IPS-NIHi7 (cell line): ENCODE measurements around the gene KEL.
"Not testable (repeated sequence)": the region's sequence is repeated elsewhere in the genome, so short reads cannot be mapped to it uniquely, and the experiment has no call there.

Source experiments
- DNase-seq: peaks from one replicate; pipeline ENCODE4 v3.0.0; 2012; ENCODE audit warnings: mixed read lengths; ENCODE audit errors: extremely low spot score

Gene KEL, protein sequence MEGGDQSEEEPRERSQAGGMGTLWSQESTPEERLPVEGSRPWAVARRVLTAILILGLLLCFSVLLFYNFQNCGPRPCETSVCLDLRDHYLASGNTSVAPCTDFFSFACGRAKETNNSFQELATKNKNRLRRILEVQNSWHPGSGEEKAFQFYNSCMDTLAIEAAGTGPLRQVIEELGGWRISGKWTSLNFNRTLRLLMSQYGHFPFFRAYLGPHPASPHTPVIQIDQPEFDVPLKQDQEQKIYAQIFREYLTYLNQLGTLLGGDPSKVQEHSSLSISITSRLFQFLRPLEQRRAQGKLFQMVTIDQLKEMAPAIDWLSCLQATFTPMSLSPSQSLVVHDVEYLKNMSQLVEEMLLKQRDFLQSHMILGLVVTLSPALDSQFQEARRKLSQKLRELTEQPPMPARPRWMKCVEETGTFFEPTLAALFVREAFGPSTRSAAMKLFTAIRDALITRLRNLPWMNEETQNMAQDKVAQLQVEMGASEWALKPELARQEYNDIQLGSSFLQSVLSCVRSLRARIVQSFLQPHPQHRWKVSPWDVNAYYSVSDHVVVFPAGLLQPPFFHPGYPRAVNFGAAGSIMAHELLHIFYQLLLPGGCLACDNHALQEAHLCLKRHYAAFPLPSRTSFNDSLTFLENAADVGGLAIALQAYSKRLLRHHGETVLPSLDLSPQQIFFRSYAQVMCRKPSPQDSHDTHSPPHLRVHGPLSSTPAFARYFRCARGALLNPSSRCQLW

DNA sequence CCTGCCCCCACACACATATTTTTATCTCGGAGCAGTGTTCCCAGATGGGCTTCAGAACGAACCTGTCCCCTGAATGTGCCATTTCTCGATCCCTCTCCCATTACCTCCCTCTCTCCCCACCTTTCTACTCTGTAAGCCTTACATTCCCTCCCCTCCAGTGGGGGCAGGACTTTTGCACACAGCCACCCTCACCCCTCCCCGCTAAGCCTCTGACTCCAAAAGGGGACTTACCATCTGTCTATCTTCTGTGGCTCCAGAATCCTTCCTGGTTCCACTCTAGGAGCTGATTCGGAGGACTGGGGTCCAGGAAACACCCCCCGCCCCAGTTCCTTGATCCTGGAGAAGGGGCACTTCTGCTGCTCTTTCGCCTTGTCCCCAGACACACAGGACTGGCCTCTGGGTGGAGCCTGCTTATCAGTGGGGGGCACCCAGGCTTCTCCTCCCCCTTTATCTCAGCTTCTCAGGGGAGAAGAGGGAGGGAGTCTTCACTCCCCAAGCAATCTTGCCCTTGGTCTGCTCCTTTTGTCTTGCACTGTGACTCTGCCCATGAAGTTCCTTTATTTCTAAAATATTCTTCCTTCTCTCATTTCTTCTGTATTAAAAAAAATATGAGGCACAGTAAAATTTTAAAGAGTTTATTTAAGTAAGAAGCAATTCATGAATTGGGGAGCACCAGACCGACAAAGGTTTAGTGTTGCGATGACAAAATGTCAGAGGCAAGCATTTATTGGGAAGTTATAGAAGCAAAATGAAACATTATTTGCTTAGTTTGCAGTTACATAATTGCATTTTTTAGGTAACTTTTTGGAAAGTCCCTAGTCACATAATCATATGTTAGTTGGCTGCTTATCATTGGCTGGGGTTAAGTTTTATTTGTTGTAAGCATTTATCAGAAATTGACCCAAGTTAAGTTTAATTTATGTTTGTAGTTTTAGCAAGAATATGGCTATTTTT, at the start of gene KEL:
Gene KEL, minus strand, starts transcription at position 391 of the 954 bp plus-strand sequence. Its CDS starts 157 bp downstream, at position 234.
- DNase-seq, result no peak

DNA sequence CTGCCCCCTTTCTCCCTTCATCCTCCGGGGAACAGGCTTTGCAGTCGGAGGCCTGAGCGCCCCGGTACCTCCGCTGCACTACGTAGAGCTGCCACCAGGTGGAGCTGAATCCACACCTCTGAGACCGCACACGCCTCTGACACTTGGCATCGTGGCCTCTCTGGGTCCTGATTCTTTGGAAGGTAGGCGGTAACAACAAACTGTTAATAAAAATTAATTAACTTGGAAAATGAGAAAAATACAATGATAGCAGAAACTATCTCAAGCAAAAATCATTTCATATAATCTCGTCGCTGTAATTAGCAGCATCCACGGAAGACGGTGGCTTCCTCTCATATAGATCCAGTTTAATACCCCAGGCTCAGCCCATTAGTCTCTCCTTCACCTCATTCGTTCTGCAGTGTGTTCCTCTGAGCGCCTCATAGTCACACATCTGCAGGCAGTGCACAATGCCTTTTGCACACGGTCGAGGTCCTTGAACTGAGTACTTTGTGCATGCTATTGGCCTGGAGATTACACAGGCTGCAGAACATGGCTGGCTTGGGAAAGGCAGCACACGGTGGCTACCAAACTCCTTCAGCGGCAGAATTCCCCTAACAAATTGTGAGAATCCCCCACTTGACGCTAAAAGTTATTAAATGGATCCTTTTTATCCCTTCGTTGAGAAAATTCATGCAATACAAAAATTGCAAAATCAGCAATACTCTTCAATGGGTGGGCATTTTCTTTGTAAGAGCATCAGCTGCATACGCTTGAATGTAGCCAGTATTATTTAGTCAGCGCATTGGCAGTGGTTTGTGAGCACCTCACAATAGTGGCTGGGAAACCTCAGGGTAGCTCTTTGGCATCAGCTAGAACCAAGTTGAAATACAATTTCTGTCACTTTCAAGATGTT, 46.1 kb upstream of the KEL start:
- DNase-seq, result peak; percentile 87

DNA sequence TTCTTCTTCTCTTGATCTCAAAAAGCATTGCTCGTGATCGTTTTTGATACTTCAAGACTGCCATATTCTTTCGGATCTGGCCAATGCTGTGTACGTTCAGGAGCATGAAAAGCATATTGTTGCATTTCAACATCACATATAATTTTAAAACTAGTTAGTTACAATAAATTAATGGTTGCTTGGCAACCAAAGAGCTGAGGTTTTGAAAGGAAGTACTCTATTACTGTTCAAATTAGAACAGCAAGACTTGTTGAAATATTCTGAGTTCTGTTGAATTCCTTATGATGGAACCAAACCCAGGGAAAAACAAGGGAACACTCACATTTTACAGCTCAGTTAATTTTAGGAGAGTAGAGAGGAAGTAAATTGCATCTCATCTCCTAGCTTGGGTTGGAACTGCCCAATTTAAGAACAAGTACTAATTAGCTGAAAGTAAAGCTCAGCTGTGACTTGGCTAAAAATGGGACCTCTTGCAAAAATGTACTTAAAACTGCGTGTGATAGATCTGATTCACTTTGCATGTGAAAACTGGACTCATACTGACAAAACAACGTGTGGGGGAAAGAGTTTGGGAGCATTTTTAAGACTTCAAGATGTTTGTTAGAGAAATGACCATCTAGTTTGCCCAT, 43.6 kb upstream of the KEL start:
- no peak for DNase-seq

DNA sequence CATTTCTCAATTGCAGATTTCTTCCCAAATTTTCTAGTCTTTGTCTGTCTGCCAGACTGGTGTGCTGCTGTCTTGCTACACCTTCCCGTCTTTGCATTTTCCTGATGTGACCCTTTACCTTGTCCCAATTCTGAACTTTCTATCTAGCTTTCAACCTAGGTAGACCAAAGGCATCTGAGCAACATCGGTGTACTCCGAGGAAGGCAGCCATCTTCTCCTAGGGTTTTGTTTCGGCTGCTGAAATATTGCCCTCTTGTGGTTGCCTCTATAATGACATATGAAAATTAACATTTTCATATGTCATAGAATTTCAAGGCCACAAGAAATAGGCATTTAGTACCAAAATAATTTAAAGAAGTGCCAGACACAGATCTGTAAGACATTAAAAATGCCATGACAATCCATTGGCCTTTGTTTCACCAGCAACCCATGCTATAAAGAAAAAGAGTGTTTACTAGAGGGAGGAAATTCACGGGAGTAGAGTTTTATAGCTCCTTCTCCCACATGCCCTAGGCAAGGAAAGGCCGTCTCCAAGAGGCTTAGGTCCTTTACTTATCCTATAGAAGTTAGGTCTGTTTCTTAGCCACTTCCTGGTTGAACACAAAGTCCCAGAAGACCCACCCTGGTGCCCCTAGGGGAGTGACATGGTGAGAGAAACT, 41.4 kb upstream of the KEL start:
- DNase-seq, result peak; percentile 65

DNA sequence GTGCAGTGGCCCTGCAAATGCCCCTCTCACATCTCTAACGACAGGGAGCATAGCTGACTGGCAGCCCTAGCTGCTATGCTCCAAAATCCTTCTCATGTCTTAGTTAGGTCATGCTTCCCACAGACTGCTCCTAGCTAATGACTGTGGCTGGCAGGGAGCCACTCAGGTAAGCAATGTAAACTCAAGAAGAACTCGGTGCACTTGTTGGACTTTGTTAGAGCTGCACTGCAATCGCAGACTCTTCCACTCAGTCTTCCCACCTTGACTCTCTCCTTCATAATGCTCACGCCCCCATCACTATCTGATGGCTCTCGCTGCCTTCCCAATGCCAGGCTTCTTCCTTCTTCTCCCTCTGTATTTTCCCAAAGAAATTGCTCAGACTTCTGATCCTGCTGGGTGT, 40.7 kb upstream of the KEL start:
- DNase-seq, result no peak

DNA sequence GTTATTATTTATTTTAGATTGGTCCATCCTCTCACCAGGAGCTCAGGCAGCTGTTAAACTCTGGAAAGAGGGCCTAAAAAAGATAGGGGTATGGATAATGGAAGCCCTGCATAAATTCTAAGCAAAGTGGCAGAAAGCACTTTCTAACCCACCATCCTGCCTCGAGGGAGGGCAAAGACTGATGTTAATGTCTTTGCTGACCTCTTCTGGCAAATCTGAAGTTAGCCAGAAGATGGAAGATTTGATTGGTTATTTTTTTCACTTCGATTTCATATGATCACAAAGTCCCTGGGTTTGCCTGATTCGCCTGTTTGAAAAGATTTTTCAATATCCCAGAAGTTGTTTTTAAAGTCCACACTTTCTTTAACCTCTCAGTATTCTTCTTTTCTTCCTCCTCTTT, 39.9 kb upstream of the KEL start:
- peak; percentile 55 for DNase-seq

DNA sequence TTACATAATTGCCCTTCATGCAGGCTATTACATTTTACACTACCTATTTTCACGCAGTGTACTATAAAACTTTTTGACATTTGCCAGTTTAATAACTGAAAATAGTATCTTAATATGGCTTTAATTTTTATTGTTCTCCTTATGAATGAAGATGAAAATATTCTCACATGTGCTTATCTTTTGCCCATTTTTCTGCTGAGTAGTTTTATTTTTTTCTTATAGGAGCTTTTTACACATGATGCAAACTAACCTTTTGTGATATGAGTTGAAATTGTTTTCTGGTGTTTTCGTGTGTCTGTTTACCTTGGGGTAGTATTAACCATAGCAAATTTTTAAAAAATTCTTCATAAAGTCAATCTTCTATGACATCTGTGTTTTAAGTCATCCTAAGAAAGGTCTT, 38.5 kb upstream of the KEL start:
- DNase-seq, result no peak

DNA sequence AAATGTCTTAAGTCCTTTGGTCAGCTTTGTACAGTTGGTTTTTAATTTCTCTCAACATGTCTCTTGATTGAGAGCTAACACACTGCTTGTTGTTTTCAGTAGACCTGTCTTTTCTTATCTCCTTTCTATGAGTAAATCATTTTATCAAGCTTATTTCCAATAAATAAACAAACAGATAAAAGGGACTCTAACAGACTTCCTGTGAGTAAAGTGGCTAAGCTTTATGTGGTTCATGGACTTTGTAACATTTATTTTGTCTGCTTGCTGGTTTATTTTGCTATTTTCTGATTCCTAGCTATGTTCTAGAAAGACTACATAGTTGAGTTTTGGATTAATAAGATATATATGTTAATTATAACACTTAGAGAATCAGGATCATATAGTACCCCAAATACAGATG, 37.6 kb upstream of the KEL start:
- no peak for DNase-seq

DNA sequence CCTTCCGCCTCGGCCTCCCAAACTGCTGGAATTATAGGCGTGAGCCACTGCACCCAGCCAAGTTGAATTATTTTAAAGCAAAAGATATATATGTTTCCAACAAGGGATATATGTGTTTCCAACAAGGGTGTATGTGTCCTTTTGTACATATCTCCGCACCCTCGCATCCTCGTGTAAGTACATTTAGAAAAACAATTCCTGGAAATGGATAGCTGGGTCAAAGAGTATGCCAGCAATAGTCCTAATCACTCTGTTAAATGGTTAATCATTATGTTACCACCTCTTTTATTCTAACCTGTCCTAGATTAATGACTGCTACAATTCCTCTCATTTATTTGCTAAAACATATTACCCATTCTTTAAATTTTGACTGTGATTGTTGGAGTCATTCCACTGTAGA, 36.8 kb upstream of the KEL start:
- DNase-seq, result no peak

DNA sequence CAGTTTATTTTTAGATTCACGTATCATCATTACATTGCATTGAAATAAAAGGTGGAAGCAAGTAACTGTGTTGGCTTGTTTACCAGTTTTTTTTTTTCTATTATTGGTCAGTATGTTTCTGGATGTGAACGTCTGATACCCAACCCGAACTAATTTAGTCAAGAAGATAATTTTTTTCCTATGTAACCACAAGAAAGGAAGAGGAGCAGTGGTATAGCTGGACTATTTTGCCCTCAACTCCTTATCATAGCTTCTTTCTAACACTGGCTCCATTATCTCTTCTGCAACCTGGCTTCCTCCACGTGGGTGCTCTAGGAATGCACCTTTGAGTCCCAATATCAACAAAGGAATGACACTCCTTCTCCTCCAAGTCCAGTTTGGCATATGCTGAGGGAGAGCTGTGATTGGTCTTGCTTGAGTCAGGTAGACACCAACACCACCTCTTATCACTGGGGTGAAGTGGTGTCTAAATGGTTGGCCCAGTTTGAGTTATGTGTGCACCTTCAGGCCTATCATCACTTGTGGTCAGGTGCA, 35.4 kb upstream of the KEL start:
- no peak for DNase-seq

DNA sequence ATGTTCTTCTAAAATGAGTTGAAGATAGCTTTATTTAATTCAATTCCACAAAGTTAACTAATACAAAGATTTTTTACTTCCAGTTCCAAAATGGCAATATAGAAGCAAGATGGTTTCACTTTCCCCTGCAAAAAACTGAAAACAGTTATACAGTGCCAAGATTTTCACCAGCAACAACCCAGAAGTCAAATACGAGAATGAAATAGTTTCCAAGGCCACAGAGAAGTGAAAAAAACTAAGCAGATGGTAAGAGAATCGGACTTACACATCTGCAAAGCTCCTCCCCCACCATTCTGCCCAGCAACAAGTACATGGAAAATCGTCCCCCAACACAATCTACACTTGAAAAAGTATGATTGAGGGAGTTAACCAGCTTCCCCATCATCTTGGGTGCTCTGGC, 30.3 kb upstream of the KEL start:
- DNase-seq, result no peak

DNA sequence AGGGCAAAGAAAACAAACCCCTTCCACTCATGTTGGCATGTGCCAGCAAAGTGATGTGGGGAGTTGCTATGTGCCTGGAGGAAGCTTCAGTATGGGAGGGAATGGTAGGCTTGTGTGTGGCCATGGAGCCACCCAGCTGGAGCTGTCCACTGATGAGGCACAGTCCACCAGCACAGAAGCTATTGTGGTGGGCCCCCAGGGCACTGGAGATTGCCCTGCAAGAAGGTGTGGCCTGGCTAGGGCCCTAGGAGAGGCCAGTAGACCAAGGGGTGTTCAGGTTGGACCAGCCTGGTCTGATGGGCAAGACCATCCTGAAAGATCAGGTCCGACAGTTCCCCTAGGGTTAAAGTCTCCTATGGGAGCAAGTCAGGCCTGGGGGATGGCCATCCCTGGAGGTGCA, 22.1 kb upstream of the KEL start:
- DNase-seq, result no peak

DNA sequence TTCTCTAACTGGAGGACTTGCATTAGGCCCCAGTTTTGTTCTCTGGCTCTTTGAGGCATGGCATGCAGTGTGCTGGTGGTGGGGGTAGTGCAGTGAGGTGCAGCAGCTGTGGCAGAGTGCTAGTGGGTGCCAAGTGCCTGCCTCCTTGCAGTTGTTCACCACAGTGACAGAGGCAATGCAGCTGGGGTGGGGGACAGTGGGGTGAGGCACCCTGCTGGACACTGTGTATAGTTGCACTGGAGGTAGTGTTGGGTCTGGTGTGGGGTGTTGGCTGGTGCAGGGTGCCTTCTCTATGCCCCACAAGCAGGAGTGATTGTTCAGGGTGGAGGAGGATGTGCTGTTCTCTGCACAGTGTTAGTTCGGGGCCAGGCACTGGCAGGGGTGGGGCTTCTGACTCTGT, 21.7 kb upstream of the KEL start:
- DNase-seq, result no peak

DNA sequence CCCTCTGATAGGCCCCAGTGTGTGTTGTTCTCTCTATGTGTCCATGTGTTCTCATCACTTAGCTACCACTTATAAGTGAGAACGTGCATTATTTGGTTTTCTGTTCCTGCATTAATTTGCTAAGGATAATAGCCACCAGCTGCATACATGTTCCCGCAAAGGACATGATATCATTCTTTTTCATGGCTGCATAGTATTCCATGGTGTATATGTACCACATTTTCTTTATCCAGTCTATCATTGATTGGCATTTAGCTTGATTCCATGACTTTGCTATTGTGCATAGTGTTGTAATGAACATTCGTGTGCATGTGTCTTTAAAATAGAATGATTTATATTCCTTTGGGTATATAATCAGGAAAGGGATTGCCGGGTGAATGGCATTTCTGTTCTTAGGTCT, 16.2 kb upstream of the KEL start:
- not testable (repeated sequence) for DNase-seq

DNA sequence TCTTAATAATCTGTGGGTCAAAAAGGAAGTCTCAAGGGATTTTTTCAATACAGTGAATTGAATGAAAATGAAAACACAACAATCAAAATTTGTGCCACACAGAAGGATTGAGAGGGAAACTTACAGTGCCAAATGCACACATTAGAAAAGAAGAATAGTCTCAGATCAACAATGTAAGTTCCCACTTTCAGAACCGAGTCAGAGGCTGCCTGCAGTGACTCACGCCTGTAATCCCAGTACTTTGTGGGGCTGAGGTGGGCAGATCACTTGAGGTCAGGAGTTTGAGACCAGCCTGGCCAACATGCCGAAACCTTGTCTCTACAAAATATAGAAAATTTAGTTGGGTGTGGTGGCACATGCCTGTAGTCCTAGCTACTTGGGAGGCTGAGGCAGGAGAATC, 12.5 kb upstream of the KEL start:
- no peak for DNase-seq

DNA sequence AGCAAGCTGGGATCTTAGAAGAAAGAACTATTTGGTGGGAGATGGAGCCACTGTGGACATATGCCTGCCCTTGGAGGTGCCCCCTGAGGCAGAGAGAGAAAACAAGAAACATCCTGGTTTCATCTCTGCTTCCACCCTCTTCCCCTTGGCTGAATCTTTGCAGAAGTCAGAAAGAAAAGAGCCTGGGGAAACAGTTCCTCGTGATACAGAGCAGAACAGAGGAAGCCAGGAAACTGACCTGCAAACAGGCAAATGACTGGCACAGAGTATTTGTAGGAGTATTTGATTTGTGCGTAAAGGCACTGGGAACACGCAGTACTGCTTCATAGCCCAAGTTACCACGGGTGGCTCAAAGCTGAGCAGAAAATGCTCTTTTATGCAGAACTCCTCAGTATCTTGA, 7.0 kb upstream of the KEL start:
- DNase-seq, result no peak

DNA sequence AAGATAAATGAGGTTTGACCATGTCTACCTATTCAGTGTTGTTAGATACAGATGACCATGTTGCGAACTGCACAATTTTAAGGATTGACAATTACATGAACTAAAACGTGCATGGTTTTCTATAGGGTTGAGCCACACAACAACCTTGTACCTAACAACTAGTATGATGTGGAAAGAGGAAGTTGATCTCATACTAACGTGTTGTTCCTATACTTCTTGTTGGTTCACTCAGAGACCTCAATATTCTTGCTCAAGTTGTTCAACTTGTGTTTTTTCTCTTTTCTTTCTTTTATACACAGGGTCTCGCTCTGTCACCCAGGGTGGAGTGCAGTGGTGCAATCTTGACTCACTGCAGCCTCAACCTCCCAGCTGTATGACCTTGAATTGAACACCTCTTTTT, 6.1 kb upstream of the KEL start:
- DNase-seq, result no peak

DNA sequence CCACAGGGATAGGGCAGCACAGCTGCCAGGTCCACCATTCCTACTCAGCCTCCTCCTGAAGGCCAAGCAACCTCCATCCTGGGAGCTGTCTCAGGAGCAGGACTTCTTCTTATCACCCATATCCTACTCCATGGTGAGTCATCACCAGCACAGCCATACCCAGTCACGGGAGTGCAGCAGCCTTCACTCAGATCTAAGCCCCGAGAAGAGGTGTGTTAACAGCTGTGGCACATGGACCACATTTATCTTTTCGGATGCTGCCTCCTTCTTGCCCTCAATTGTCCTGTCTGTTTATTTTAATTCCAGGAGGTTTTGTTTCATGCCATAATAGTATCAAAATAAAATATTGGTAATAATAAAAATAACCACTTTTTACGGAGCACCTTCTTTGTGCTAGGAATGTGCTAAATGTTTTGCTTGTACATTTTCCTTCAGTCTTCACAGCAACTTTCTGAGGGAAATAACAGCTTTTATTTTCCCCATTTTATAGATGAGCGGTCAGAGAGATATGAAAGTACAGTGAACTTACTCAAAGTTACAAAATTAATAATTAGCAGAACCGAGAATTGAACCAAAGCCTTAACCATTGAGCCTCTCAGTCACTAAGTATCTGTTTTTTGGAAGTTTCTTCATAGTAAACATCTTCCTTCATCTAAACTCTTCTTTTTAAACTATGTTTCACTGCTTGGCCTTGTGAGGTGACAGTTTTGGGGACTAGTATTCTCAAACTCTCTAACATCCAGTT, 2.5 kb upstream of the KEL start:
- no peak for DNase-seq

DNA sequence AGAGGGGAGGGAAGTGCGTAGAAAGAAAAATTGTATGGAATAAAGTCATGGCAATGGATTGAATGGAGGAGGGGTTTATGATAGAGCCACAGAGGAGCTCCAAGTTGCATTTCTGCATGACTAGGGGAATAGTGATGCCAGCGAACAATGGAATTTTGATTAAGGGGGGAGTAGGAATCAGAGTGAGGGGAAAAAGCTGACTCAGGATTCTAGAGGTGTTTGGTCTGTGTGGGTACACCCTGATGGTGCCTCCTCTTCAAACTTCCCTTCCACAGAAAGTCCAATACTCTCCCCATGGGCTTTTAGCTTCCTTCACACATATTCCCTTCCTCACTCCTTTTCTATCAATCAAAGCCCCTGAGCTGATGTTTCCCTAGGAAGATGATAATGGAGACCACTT, 1.8 kb upstream of the KEL start:
- no peak for DNase-seq
